ENCODE measurements around the gene FBXO45. TPM values are rescaled to one million over a fixed set of nuclear protein-coding genes. Genes with fewer than 3 reads are reported as not detected.
"Not testable (repeated sequence)": the region's sequence is repeated elsewhere in the genome, so short reads cannot be mapped to it uniquely, and the experiment has no call there.

Gene FBXO45
- total and polyA plus RNA-seq, 2 donors (not counting 1 experiment from before 2014, with no cell fraction given) = 6.9 to 10.6 TPM

GRCh38 chr3:196559826-196560225 is 8.6 kb upstream of the FBXO45 start:
- H2AFZ ChIP-seq (ENCODE audit: low read length) = no peak overlapping the region
- no peaks in the 10 kb centered on the region for H3K9me3 ChIP-seq (ENCODE audit: control insufficient read depth, insufficient read depth, low read depth, low read length)
- no peaks in the 10 kb centered on the region for H3K27me3 ChIP-seq (ENCODE audit: control insufficient read depth, insufficient read depth, low read length)
- no peak for DNase-seq (ENCODE audit: low read depth in 2 of 2)
- H3K27ac ChIP-seq (ENCODE audit: insufficient read depth, low read length) = no peak overlapping the region
- no peak overlapping the region for H3K4me2 ChIP-seq (ENCODE audit: extremely low read depth, insufficient read depth, low read length)
- no peak overlapping the region for H3K9ac ChIP-seq (ENCODE audit: insufficient read depth, low read length)
- H4K20me1 ChIP-seq (ENCODE audit: control insufficient read depth, extremely low read depth, insufficient read depth, low read length) = no peaks in the 10 kb centered on the region
- H3K79me2 ChIP-seq (ENCODE audit: control insufficient read depth, insufficient read depth, low read length) = no peaks in the 10 kb centered on the region
- no peaks in the 10 kb centered on the region for H3K36me3 ChIP-seq (ENCODE audit: control insufficient read depth, insufficient read depth, low read length)
- H3K4me3 ChIP-seq (replicated peaks in 1 of 4; ENCODE audit: control extremely low read depth in 1 of 4, insufficient read depth in 1 of 4, low read depth in 3 of 4, low read length in 4 of 4) = no peak overlapping the region
- H3K4me1 ChIP-seq (ENCODE audit: control insufficient read depth, extremely low read depth, insufficient read depth, low read length) = no peaks in the 10 kb centered on the region
- TF ChIP-seq EZH2 (IDR thresholded peaks at IDR 0.05; ENCODE audit: low read length, missing control alignments) = no peak
- TF ChIP-seq CTCF (conservative IDR thresholded peaks at IDR 0.05 in 1 of 2, IDR thresholded peaks at IDR 0.05 in 1 of 2; ENCODE audit: low read depth in 1 of 2, low read length in 2 of 2) = no peak

- Histone ChIP-seq H3K79me2 (ENCODE audit: control insufficient read depth, insufficient read depth, low read length) (peaks cover 16% of the 10 kb centered on the region), H2AFZ (ENCODE audit: low read length) (no peak overlapping the region), H3K9ac (ENCODE audit: insufficient read depth, low read length) (no peak overlapping the region), H3K27ac (ENCODE audit: insufficient read depth, low read length) (no peak overlapping the region), H3K4me1 (ENCODE audit: control insufficient read depth, extremely low read depth, insufficient read depth, low read length) (peaks cover 2% of the 10 kb centered on the region), H3K36me3 (ENCODE audit: control insufficient read depth, insufficient read depth, low read length) (no peaks in the 10 kb centered on the region), H3K9me3 (ENCODE audit: control insufficient read depth, insufficient read depth, low read depth, low read length) (no peaks in the 10 kb centered on the region), H3K4me3 (replicated peaks in 1 of 4; ENCODE audit: control extremely low read depth in 1 of 4, insufficient read depth in 1 of 4, low read depth in 3 of 4, low read length in 4 of 4) (no peak overlapping the region), H3K4me2 (ENCODE audit: extremely low read depth, insufficient read depth, low read length) (no peak overlapping the region), H4K20me1 (ENCODE audit: control insufficient read depth, extremely low read depth, insufficient read depth, low read length) (no peaks in the 10 kb centered on the region), H3K27me3 (ENCODE audit: control insufficient read depth, insufficient read depth, low read length) (no peaks in the 10 kb centered on the region)
- DNase-seq (ENCODE audit: low read depth in 2 of 2) = peak in 1 of 2 donors; percentile 52
- no peak for TF ChIP-seq CTCF (conservative IDR thresholded peaks at IDR 0.05 in 1 of 2, IDR thresholded peaks at IDR 0.05 in 1 of 2; ENCODE audit: low read depth in 1 of 2, low read length in 2 of 2)
- TF ChIP-seq EZH2 (IDR thresholded peaks at IDR 0.05; ENCODE audit: low read length, missing control alignments) = no peak
Observed at GRCh38 chr3:196563721-196564225, 4.7 kb upstream of the FBXO45 start.

GRCh38 chr3:196569003-196569516 is 600 bp downstream of the FBXO45 start:
- peak overlapping the region; percentile 80 for H2AFZ ChIP-seq (ENCODE audit: low read length)
- H4K20me1 ChIP-seq (ENCODE audit: control insufficient read depth, extremely low read depth, insufficient read depth, low read length) = no peaks in the 10 kb centered on the region
- H3K9me3 ChIP-seq (ENCODE audit: control insufficient read depth, insufficient read depth, low read depth, low read length) = no peaks in the 10 kb centered on the region
- peaks cover 43% of the 10 kb centered on the region for H3K79me2 ChIP-seq (ENCODE audit: control insufficient read depth, insufficient read depth, low read length)
- no peaks in the 10 kb centered on the region for H3K36me3 ChIP-seq (ENCODE audit: control insufficient read depth, insufficient read depth, low read length)
- peak overlapping the region; percentile 71 to 99 (median 89) for H3K4me3 ChIP-seq (replicated peaks in 1 of 4; ENCODE audit: control extremely low read depth in 1 of 4, insufficient read depth in 1 of 4, low read depth in 3 of 4, low read length in 4 of 4)
- peak; percentile 7 to 49 for DNase-seq (ENCODE audit: low read depth in 2 of 2)
- peak overlapping the region; percentile 63 for H3K27ac ChIP-seq (ENCODE audit: insufficient read depth, low read length)
- H3K27me3 ChIP-seq (ENCODE audit: control insufficient read depth, insufficient read depth, low read length) = no peaks in the 10 kb centered on the region
- H3K9ac ChIP-seq (ENCODE audit: insufficient read depth, low read length) = peak overlapping the region; percentile 69
- H3K4me2 ChIP-seq (ENCODE audit: extremely low read depth, insufficient read depth, low read length) = peak overlapping the region; percentile 38
- TF ChIP-seq CTCF (conservative IDR thresholded peaks at IDR 0.05 in 1 of 2, IDR thresholded peaks at IDR 0.05 in 1 of 2; ENCODE audit: low read depth in 1 of 2, low read length in 2 of 2) (no peak), EZH2 (IDR thresholded peaks at IDR 0.05; ENCODE audit: low read length, missing control alignments) (no peak)
- H3K4me1 ChIP-seq (ENCODE audit: control insufficient read depth, extremely low read depth, insufficient read depth, low read length) = peaks cover 2% of the 10 kb centered on the region

- not testable (repeated sequence) for H3K36me3 ChIP-seq (ENCODE audit: control insufficient read depth, insufficient read depth, low read length); H2AFZ ChIP-seq (ENCODE audit: low read length); DNase-seq (ENCODE audit: low read depth in 2 of 2); H3K27ac ChIP-seq (ENCODE audit: insufficient read depth, low read length); H4K20me1 ChIP-seq (ENCODE audit: control insufficient read depth, extremely low read depth, insufficient read depth, low read length); H3K9ac ChIP-seq (ENCODE audit: insufficient read depth, low read length); H3K9me3 ChIP-seq (ENCODE audit: control insufficient read depth, insufficient read depth, low read depth, low read length); H3K27me3 ChIP-seq (ENCODE audit: control insufficient read depth, insufficient read depth, low read length); H3K4me1 ChIP-seq (ENCODE audit: control insufficient read depth, extremely low read depth, insufficient read depth, low read length); H3K4me3 ChIP-seq (replicated peaks in 1 of 4; ENCODE audit: control extremely low read depth in 1 of 4, insufficient read depth in 1 of 4, low read depth in 3 of 4, low read length in 4 of 4); H3K4me2 ChIP-seq (ENCODE audit: extremely low read depth, insufficient read depth, low read length)
- peaks cover 49% of the 10 kb centered on the region for H3K79me2 ChIP-seq (ENCODE audit: control insufficient read depth, insufficient read depth, low read length)
Observed at GRCh38 chr3:196570332-196570731, 1.9 kb downstream of the FBXO45 start.
